Loucy (cell line): Measurements from ENCODE around the gene OFD1.
A peak's percentile ranks its signal among the peaks of the same experiment; 100 is the strongest.

Experiments used
- H2AFZ ChIP-seq: fragments of 200-600 bp; sonication (generic); 2 replicates; pipeline ENCODE4 v1.6.0; 2016; ENCODE audit warnings: antibody characterized with exemption, mild to moderate bottlenecking, low read length, moderate library complexity
- H3F3A ChIP-seq: fragments of 200-600 bp; 2 replicates; pipeline ENCODE4 v1.6.0; 2016; ENCODE audit warnings: antibody characterized with exemption, low read depth, mild to moderate bottlenecking
- H3K27me3 ChIP-seq: fragments of 200-600 bp; sonication (generic); 2 replicates; pipeline ENCODE4 v1.6.1; 2014; ENCODE audit warnings: low read length, mild to moderate bottlenecking; ENCODE audit not compliant: insufficient read depth, poor library complexity, severe bottlenecking
- H3K36me3 ChIP-seq: fragments of 200-600 bp; sonication (generic); 2 replicates; pipeline ENCODE4 v1.6.1; 2016; ENCODE audit warnings: low read length; ENCODE audit not compliant: insufficient read depth
- H3K4me1 ChIP-seq: fragments of 200-600 bp; sonication (generic); 2 replicates; pipeline ENCODE4 v1.5.1; 2014; ENCODE audit warnings: low read length, mild to moderate bottlenecking; ENCODE audit not compliant: insufficient read depth, poor library complexity, severe bottlenecking
- H3K4me2 ChIP-seq: fragments of 200-600 bp; sonication (generic); 2 replicates; pipeline ENCODE4 v1.6.0; 2014; ENCODE audit warnings: antibody characterized with exemption, low read length, low read depth, mild to moderate bottlenecking; ENCODE audit not compliant: poor library complexity, severe bottlenecking
- H3K4me3 ChIP-seq: fragments of 200-600 bp; sonication (generic); 2 replicates; pipeline ENCODE4 v1.5.1; 2014; ENCODE audit warnings: low read length, mild to moderate bottlenecking, mixed read lengths; ENCODE audit not compliant: poor library complexity, severe bottlenecking
- H3K79me2 ChIP-seq: fragments of 200-600 bp; sonication (generic); 2 replicates; pipeline ENCODE4 v1.6.1; 2014; ENCODE audit warnings: low read length; ENCODE audit not compliant: insufficient read depth
- H3K9ac ChIP-seq: fragments of 200-600 bp; sonication (generic); 2 replicates; pipeline ENCODE4 v1.6.0; 2014; ENCODE audit warnings: mild to moderate bottlenecking, low read depth, low read length, moderate library complexity; ENCODE audit not compliant: poor library complexity, severe bottlenecking
- H3K9me2 ChIP-seq: fragments of 200-600 bp; sonication (generic); replicated peaks from 2 replicates; pipeline ENCODE4 v1.6.1; 2016; ENCODE audit warnings: low read depth, low read length, mixed read lengths
- H3K9me3 ChIP-seq: fragments of 200-600 bp; sonication (generic); 2 replicates; pipeline ENCODE4 v1.6.1; 2014; ENCODE audit warnings: mild to moderate bottlenecking, antibody characterized with exemption, low read length, low read depth; ENCODE audit not compliant: insufficient read depth
- H4K20me1 ChIP-seq: fragments of 200-600 bp; sonication (generic); 2 replicates; pipeline ENCODE4 v1.6.0; 2014; ENCODE audit warnings: antibody characterized with exemption, low read length, mild to moderate bottlenecking; ENCODE audit not compliant: insufficient read depth, poor library complexity, severe bottlenecking
- CTCF ChIP-seq: fragments of 200-600 bp; sonication (generic); conservative IDR thresholded peaks from 2 replicates; pipeline ENCODE4 v1.5.1; 2014; ENCODE audit warnings: mild to moderate bottlenecking, antibody characterized with exemption, low read length
- EZH2phosphoT487 ChIP-seq: fragments of 200-600 bp; IDR thresholded peaks from 2 replicates; pipeline ENCODE4 v1.6.1; 2018; ENCODE audit warnings: antibody characterized with exemption, mild to moderate bottlenecking, moderate library complexity, borderline replicate concordance

OFD1 gene

GRCh38 chrX:13734278-13735172, at the start of gene OFD1, which contains the start of gene TRAPPC2:
TSS of gene OFD1 (plus strand) at chrX:13734748. CDS start at chrX:13735072, 324 bp downstream.
TSS of gene TRAPPC2 (minus strand) at chrX:13734620. CDS start at chrX:13719963, 14,657 bp downstream.
- Histone ChIP-seq H3K9me2 (no peaks in the 10 kb centered on the region), H3K4me2 (peak within 1 kb of the TSS; percentile 90), H3F3A (no peaks in the 10 kb centered on the region), H2AFZ (peak within 1 kb of the TSS; percentile 75), H3K9me3 (no peaks in the 10 kb centered on the region), H3K27me3 (no peaks in the 10 kb centered on the region), H3K4me3 (peak within 1 kb of the TSS; percentile 93), H3K79me2 (peaks cover 62% of the 10 kb centered on the region), H4K20me1 (peaks cover 12% of the 10 kb centered on the region), H3K9ac (peak within 1 kb of the TSS; percentile 98), H3K4me1 (peaks cover 21% of the 10 kb centered on the region), H3K36me3 (no peaks in the 10 kb centered on the region)
- TF ChIP-seq CTCF (no peak), EZH2phosphoT487 (no peak)

GRCh38 chrX:13685126-13685763, 49.3 kb upstream of the OFD1 start:
- H3K27me3 ChIP-seq: no peaks in the 10 kb centered on the region

GRCh38 chrX:13687203-13687602, 47.3 kb upstream of the OFD1 start:
- Histone ChIP-seq H3K9ac (no peak overlapping the region), H3K9me2 (no peaks in the 10 kb centered on the region), H3K4me3 (no peak overlapping the region), H2AFZ (no peak overlapping the region), H4K20me1 (peaks cover 3% of the 10 kb centered on the region), H3K4me2 (no peak overlapping the region), H3K36me3 (no peaks in the 10 kb centered on the region), H3K79me2 (peaks cover 33% of the 10 kb centered on the region), H3K4me1 (peaks cover 15% of the 10 kb centered on the region), H3F3A (no peaks in the 10 kb centered on the region), H3K27me3 (no peaks in the 10 kb centered on the region), H3K9me3 (no peaks in the 10 kb centered on the region)
- no peak for TF ChIP-seq EZH2phosphoT487
- no peak for TF ChIP-seq CTCF

More at GRCh38 chrX:13685126-13685763, 49.3 kb upstream of the OFD1 start:
- Histone ChIP-seq H3F3A (no peaks in the 10 kb centered on the region), H2AFZ (no peak overlapping the region), H3K9ac (no peak overlapping the region), H3K9me2 (no peaks in the 10 kb centered on the region), H4K20me1 (no peaks in the 10 kb centered on the region), H3K9me3 (no peaks in the 10 kb centered on the region), H3K79me2 (peaks cover 14% of the 10 kb centered on the region), H3K4me3 (no peak overlapping the region), H3K36me3 (no peaks in the 10 kb centered on the region), H3K4me2 (no peak overlapping the region), H3K4me1 (peaks cover 11% of the 10 kb centered on the region)
- no peak for TF ChIP-seq CTCF
